Ishikawa (cell line): ENCODE measurements around the gene TBL1X.

Experiments used
- CEBPB ChIP-seq: IDR thresholded peaks from 2 replicates; pipeline ENCODE4 v1.6.1; 2012
- CREB1 ChIP-seq: IDR thresholded peaks from 2 replicates; pipeline ENCODE4 v1.6.1; 2012; ENCODE audit warnings: low read depth
- EGR1 ChIP-seq: IDR thresholded peaks from 2 replicates; pipeline ENCODE4 v1.6.1; 2012
- EP300 ChIP-seq: IDR thresholded peaks from 2 replicates; pipeline ENCODE4 v1.6.1; 2012; ENCODE audit warnings: borderline replicate concordance
- FOXM1 ChIP-seq: IDR thresholded peaks from 2 replicates; pipeline ENCODE4 v1.6.1; 2012; ENCODE audit warnings: low read depth, borderline replicate concordance
- MAX ChIP-seq: IDR thresholded peaks from 2 replicates; pipeline ENCODE4 v1.6.1; 2012
- NFIC ChIP-seq: IDR thresholded peaks from 2 replicates; pipeline ENCODE4 v1.6.1; 2012
- RAD21 ChIP-seq: IDR thresholded peaks from 2 replicates; pipeline ENCODE4 v1.6.1; 2012; ENCODE audit warnings: low read depth
- REST ChIP-seq: IDR thresholded peaks from 2 replicates; pipeline ENCODE4 v1.6.1; 2012; ENCODE audit warnings: low read depth, mild to moderate bottlenecking
- TAF1 ChIP-seq: IDR thresholded peaks from 2 replicates; pipeline ENCODE4 v1.6.1; 2012; ENCODE audit warnings: low read depth, mild to moderate bottlenecking
- TCF12 ChIP-seq: IDR thresholded peaks from 2 replicates; pipeline ENCODE4 v1.6.1; 2012; ENCODE audit warnings: low read depth
- TEAD4 ChIP-seq: IDR thresholded peaks from 2 replicates; pipeline ENCODE4 v1.6.1; 2012
- USF1 ChIP-seq: IDR thresholded peaks from 2 replicates; pipeline ENCODE4 v1.6.1; 2012
- YY1 ChIP-seq: IDR thresholded peaks from 2 replicates; pipeline ENCODE4 v1.6.1; 2012; ENCODE audit warnings: low read depth
- ZBTB7A ChIP-seq: IDR thresholded peaks from 2 replicates; pipeline ENCODE4 v1.6.1; 2012; ENCODE audit warnings: low read depth

Gene TBL1X

GRCh38 chrX:9606971-9607370 is 142.1 kb downstream of the TBL1X start:
- TF ChIP-seq REST (no peak), FOXM1 (no peak), CEBPB (no peak), RAD21 (no peak), YY1 (no peak)

- TF ChIP-seq ZBTB7A (no peak), NFIC (no peak), USF1 (no peak), TCF12 (no peak), FOXM1 (no peak), CREB1 (no peak), TEAD4 (no peak), REST (no peak), EP300 (no peak), CEBPB (no peak), EGR1 (no peak), TAF1 (no peak), MAX (no peak), RAD21 (no peak), YY1 (no peak)
Measured at GRCh38 chrX:9609499-9609898, 144.6 kb downstream of the TBL1X start.

GRCh38 chrX:9609987-9610386 is 145.1 kb downstream of the TBL1X start:
- TF ChIP-seq CEBPB (no peak), FOXM1 (no peak), CREB1 (no peak), TEAD4 (no peak), EP300 (no peak), RAD21 (no peak), TAF1 (no peak), USF1 (no peak), ZBTB7A (no peak), TCF12 (no peak), NFIC (no peak), EGR1 (no peak), YY1 (no peak), REST (no peak), MAX (no peak)

- no peak for TF ChIP-seq MAX
- TF ChIP-seq TCF12: no peak
- TF ChIP-seq TAF1: no peak
- no peak for TF ChIP-seq RAD21
- TF ChIP-seq EP300: no peak
- TF ChIP-seq YY1: no peak
- no peak for TF ChIP-seq CREB1
- no peak for TF ChIP-seq ZBTB7A
- no peak for TF ChIP-seq CEBPB
- TF ChIP-seq TEAD4: no peak
- no peak for TF ChIP-seq FOXM1
- no peak for TF ChIP-seq REST
- no peak for TF ChIP-seq USF1
- no peak for TF ChIP-seq EGR1
- no peak for TF ChIP-seq NFIC
Measured at GRCh38 chrX:9610771-9611392, 146.0 kb downstream of the TBL1X start.
